RPMI7951 (cell line): ENCODE data around the gene UTY. TPM values are rescaled to one million over a fixed set of nuclear protein-coding genes. Genes with fewer than 3 reads are reported as not detected.
"Not testable (repeated sequence)": the region's sequence is repeated elsewhere in the genome, so short reads cannot be mapped to it uniquely, and the experiment has no call there.

Experiments
- DNase-seq: peaks from one replicate; pipeline ENCODE4 v3.0.0-alpha.2; 2012; ENCODE audit warnings: low read depth
- total RNA-seq: library from RNA; depleted of rRNA; stranded (reverse); fragments of >200 nt; shearing (Covaris generic); gene quantifications from 2 replicates; pipeline ENCODE4 v1.2.3, GENCODE V29; 2014; rRNA removed

Gene UTY
- total RNA-seq, 1 experiment from 2014 or later = not detected

- no peak for DNase-seq
Measured at GRCh38 chrY:13299411-13299810, 180.4 kb downstream of the UTY start.

- DNase-seq = no peak
Measured at GRCh38 chrY:13296176-13296890, 183.5 kb downstream of the UTY start.

- no peak for DNase-seq
Measured at GRCh38 chrY:13295026-13295425, 184.8 kb downstream of the UTY start.

- DNase-seq = no peak
Measured at GRCh38 chrY:13291199-13291598, 188.6 kb downstream of the UTY start.

- DNase-seq = peak; percentile 1
Measured at GRCh38 chrY:13282151-13283054, 197.4 kb downstream of the UTY start.

GRCh38 chrY:13279561-13279960, 200.3 kb downstream of the UTY start:
- no peak for DNase-seq

- no peak for DNase-seq
Measured at GRCh38 chrY:13271706-13272105, 208.1 kb downstream of the UTY start.

GRCh38 chrY:13253941-13254440, 225.8 kb downstream of the UTY start:
- not testable (repeated sequence) for DNase-seq

GRCh38 chrY:13250421-13250820, 229.4 kb downstream of the UTY start:
- no peak for DNase-seq

- DNase-seq = no peak
Measured at GRCh38 chrY:13243716-13244115, 236.1 kb downstream of the UTY start.

GRCh38 chrY:13233901-13234300, 245.9 kb downstream of the UTY start:
- DNase-seq = no peak

GRCh38 chrY:13233118-13233517, 246.7 kb downstream of the UTY start:
- no peak for DNase-seq

- no peak for DNase-seq
Measured at GRCh38 chrY:13227354-13227953, 252.4 kb downstream of the UTY start.

- DNase-seq = no peak
Measured at GRCh38 chrY:13210961-13211646, 268.7 kb downstream of the UTY start.

- DNase-seq = no peak
Measured at GRCh38 chrY:13205214-13205613, 274.6 kb downstream of the UTY start.

Other genes with a start within 250 kb of the UTY start
- not detected in 2 replicates for gene TMSB4Y, start 223.9 kb upstream of the UTY start, total RNA-seq